Retina (tissue), 1 donor: ENCODE measurements around the gene RAI1.

Experiments
- DNase-seq: peaks from one replicate; pipeline ENCODE4 v3.0.0-alpha.2; 2016

Gene RAI1

GRCh38 chr17:17737961-17738894 lies 57.0 kb downstream of the RAI1 start:
- DNase-seq = peak; percentile 67

GRCh38 chr17:17738901-17739300 lies 57.6 kb downstream of the RAI1 start:
- no peak for DNase-seq

- peak; percentile 54 for DNase-seq
These were observed 58.3 kb downstream of the RAI1 start for GRCh38 chr17:17739388-17740066.

- peak; percentile 43 for DNase-seq
These were observed 59.5 kb downstream of the RAI1 start for GRCh38 chr17:17740615-17741348.

GRCh38 chr17:17741349-17742023 lies 60.2 kb downstream of the RAI1 start:
- peak; percentile 85 for DNase-seq

- DNase-seq = no peak
These were observed 60.9 kb downstream of the RAI1 start for GRCh38 chr17:17742133-17742621.

- DNase-seq = no peak
These were observed 61.6 kb downstream of the RAI1 start for GRCh38 chr17:17742688-17743390.

- DNase-seq = no peak
These were observed 62.3 kb downstream of the RAI1 start for GRCh38 chr17:17743391-17744112.

GRCh38 chr17:17744116-17744515 lies 62.9 kb downstream of the RAI1 start:
- DNase-seq = no peak

- peak; percentile 38 for DNase-seq
These were observed 64.5 kb downstream of the RAI1 start for GRCh38 chr17:17745476-17746455.

- DNase-seq = no peak
These were observed 66.9 kb downstream of the RAI1 start for GRCh38 chr17:17748179-17748578.

GRCh38 chr17:17748604-17749003 lies 67.3 kb downstream of the RAI1 start:
- DNase-seq = no peak

GRCh38 chr17:17749025-17749772 lies 67.9 kb downstream of the RAI1 start:
- peak; percentile 68 for DNase-seq

GRCh38 chr17:17749921-17750320 lies 68.7 kb downstream of the RAI1 start:
- peak; percentile 83 for DNase-seq

GRCh38 chr17:17750881-17751280 lies 69.6 kb downstream of the RAI1 start:
- no peak for DNase-seq

GRCh38 chr17:17751489-17752088 lies 70.3 kb downstream of the RAI1 start:
- DNase-seq = no peak

GRCh38 chr17:17752089-17752820 lies 71.0 kb downstream of the RAI1 start:
- DNase-seq = peak; percentile 89

- DNase-seq = peak; percentile 36
These were observed 71.6 kb downstream of the RAI1 start for GRCh38 chr17:17752821-17753321.
